ENCODE measurements around the gene LPXN.

- TF ChIP-seq CREB1 (IDR thresholded peaks at IDR 0.05; ENCODE audit: low read depth) (no peak), BCL11A (IDR thresholded peaks at IDR 0.05; ENCODE audit: low read depth, low read length) (no peak), ZNF207 (IDR thresholded peaks at IDR 0.05; ENCODE audit: borderline replicate concordance) (no peak), HDAC2 (IDR thresholded peaks at IDR 0.05) (no peak), POLR2AphosphoS5 (IDR thresholded peaks at IDR 0.05; ENCODE audit: low read length) (no peak), POLR2A (IDR thresholded peaks at IDR 0.05; ENCODE audit: low read depth, low read length) (no peak), TCF3 (IDR thresholded peaks at IDR 0.05; ENCODE audit: borderline replicate concordance, insufficient read depth, low read depth, low read length) (no peak), SP1 (IDR thresholded peaks at IDR 0.05; ENCODE audit: low read depth, low read length) (no peak), RBBP5 (conservative IDR thresholded peaks at IDR 0.05) (no peak)
Observed at GRCh38 chr11:58508005-58508404, 67.7 kb downstream of the LPXN start, which contains the start of gene OR5B21.

Data from GM12878 (cell line).